Stimulated activated CD4-positive, alpha-beta T cell treated with anti-CD3 and anti-CD28 coated beads, Interleukin-12 subunit alpha, Interleukin-12 subunit beta, amount 100 ng/mL, for 24 hours (primary cell): ENCODE results near the gene HECA.
"Not testable (repeated sequence)": the region's sequence is repeated elsewhere in the genome, so short reads cannot be mapped to it uniquely, and the experiment has no call there.

ENCODE experiments used
- DNase-seq, 2 experiments: peaks; one replicate each; pipeline ENCODE4 v3.0.0-alpha.2; 2020; ENCODE audit warnings: low read depth in 2 of 2

HECA gene

DNA sequence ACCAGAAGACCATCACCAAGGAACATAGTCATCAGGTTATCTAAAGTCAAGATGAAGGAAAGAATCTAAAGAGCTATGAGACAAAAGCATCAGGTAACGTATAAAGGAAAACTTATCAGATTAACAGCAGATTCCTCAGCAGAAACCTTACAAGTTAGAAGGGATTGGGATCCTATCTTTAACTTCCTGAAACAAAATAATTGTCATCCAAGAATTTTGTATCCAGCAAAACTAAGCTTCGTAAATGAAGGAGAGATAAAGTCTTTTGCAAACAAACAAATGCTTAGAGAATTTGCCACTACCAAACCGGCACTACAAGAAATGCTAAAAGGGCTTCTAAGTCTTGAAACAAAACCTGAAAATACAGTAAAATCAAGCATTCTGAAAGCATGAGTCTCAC lies 71.0 kb downstream of the HECA start:
- no peak for DNase-seq

DNA sequence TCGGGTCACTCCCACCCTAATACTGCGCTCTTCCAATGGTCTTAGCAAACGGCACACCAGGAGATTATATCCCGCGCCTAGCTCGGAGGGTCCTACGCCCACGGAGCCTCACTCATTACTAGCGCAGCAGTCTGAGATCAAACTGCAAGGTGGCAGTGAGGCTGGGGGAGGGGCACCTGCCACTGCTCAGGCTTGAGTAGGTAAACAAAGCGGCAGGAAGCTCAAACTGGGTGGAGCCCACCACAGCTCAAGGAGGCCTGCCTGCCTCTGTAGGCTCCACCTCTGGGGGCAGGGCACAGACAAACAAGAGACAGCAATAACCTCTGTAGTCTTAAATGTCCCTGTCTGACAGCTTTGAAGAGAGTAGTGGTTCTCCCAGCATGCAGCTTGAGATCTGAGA lies 75.9 kb downstream of the HECA start:
- not testable (repeated sequence) for DNase-seq

DNA sequence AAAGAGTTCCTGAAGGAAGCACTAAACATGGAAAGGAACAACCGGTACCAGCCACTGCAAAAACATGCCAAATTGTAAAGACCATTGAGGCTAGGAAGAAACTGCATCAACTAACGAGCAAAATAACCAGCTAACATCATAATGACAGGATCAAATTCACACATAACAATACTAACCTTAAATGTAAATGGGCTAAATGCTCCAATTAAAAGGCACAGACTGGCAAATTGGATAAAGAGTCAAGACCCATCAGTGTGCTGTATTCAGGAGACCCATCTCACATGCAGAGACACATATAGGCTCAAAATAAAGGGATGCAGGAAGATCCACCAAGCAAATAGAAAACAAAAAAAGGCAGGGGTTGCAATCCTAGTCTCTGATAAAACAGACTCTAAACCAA lies 77.6 kb downstream of the HECA start:
- not testable (repeated sequence) for DNase-seq

DNA sequence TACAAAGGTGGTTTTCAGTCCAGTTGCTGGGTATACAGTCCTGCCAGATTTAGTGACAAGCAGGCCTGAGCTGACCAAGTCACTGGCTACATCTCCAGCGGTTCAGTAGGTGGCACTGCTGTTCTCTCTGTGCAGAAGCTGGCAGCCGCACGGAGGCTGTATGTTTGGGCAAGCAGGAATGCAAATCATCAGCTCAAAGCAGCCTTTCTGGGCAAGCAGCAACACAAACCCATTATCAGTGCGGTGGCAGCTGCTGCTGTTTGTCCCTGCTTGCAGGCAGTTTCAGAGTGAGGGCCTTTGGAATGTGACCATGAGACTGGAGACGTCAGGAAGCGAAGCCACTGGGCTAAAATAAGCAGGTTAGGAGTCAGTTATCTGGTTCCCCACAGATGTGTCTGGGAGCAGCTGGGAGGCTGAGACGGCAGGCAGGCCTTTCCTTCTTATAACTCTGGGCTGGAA lies 84.4 kb downstream of the HECA start:
- peak; percentile 51 to 55 for DNase-seq

DNA sequence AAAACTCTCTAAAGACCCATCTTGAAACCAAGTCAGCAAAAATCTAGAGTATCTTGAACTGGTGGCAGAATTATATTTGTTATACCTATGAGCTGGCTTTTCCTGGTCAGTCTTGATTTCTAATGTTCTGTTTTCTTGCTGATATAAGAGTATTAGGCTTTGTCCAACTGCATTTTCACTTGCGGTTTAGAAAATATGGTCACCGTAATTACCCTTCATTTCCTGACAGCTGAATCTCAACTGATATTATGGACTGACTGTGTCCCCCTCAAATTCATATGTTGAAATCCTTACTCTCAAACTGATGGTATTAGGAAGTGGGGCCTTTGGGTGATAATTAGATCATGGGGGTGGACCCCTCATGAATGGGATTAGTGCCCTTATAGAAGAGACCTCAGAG lies 84.9 kb downstream of the HECA start:
- DNase-seq: no peak

DNA sequence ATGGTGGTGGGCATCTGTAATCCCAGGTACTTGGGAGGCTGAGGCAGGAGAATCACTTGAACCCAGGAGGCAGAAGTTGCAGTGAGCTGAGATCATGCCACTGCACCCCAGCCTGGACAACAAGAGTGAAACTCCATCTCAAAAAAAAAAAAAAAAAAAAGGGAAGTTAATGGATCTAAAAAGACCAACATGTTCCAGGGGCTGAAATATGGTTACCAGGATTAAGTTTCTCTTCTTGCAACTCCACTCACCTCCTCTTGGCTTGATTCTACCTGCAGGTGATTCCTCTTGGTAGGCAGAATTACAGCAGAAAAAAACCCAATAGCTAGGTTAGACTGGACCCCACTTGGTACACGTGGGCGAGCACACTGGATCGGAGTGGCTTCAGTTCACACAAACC lies 93.5 kb downstream of the HECA start:
- not testable (repeated sequence) for DNase-seq
